IPS DF 6.9 (cell line): ENCODE data around the gene DAGLA.
"Not testable (repeated sequence)": the region's sequence is repeated elsewhere in the genome, so short reads cannot be mapped to it uniquely, and the experiment has no call there.

ENCODE experiments used
- DNase-seq: peaks from one replicate; pipeline ENCODE4 v3.0.0-alpha.2; 2013; ENCODE audit warnings: low read depth, low spot score
- H3K27ac ChIP-seq: one replicate; pipeline ENCODE4 v1.5.1; 2013; ENCODE audit warnings: low read length, control low read depth
- H3K27me3 ChIP-seq: 2 replicates; pipeline ENCODE4 v1.6.1; 2013; ENCODE audit warnings: mild to moderate bottlenecking, low read length; ENCODE audit not compliant: control insufficient read depth, insufficient read depth
- H3K36me3 ChIP-seq: 2 replicates; pipeline ENCODE4 v1.6.1; 2013; ENCODE audit warnings: low read length; ENCODE audit not compliant: control insufficient read depth, insufficient read depth
- H3K4me1 ChIP-seq: 2 replicates; pipeline ENCODE4 v1.6.1; 2013; ENCODE audit warnings: low read length; ENCODE audit not compliant: control insufficient read depth, insufficient read depth
- H3K4me3 ChIP-seq: 2 replicates; pipeline ENCODE4 v1.5.1; 2013; ENCODE audit warnings: mild to moderate bottlenecking, low read length
- H3K9me3 ChIP-seq: 2 replicates; pipeline ENCODE4 v1.6.1; 2013; ENCODE audit warnings: low read length, inconsistent platforms; ENCODE audit not compliant: control insufficient read depth, insufficient read depth
- WGBS: extraction: QIAGEN DNeasy Blood & Tissue Kit; methylation state at CpG from one replicate; pipeline ENCODE4 v1.1.7; 2013; ENCODE audit warnings: mixed read lengths, missing lambda C conversion rate; ENCODE audit not compliant: insufficient read length, insufficient coverage; 5-methylcytosine and 5-hydroxymethylcytosine counted together

The DAGLA gene

GRCh38 chr11:61647529-61647928 lies 32.7 kb upstream of the DAGLA start:
- H3K27me3 ChIP-seq: no peaks in the 10 kb centered on the region
- WGBS: no CpG with 5 or more reads among the region's 3 CpGs
- 0 out of 2 replicates have a peak, but pooled peaks cover 2% of the 10 kb centered on the region for H3K4me1 ChIP-seq
- no peak for DNase-seq
- no peaks in the 10 kb centered on the region for H3K36me3 ChIP-seq
- H3K27ac ChIP-seq: no peak overlapping the region
- no peaks in the 10 kb centered on the region for H3K9me3 ChIP-seq
- H3K4me3 ChIP-seq: no peak overlapping the region

DNA sequence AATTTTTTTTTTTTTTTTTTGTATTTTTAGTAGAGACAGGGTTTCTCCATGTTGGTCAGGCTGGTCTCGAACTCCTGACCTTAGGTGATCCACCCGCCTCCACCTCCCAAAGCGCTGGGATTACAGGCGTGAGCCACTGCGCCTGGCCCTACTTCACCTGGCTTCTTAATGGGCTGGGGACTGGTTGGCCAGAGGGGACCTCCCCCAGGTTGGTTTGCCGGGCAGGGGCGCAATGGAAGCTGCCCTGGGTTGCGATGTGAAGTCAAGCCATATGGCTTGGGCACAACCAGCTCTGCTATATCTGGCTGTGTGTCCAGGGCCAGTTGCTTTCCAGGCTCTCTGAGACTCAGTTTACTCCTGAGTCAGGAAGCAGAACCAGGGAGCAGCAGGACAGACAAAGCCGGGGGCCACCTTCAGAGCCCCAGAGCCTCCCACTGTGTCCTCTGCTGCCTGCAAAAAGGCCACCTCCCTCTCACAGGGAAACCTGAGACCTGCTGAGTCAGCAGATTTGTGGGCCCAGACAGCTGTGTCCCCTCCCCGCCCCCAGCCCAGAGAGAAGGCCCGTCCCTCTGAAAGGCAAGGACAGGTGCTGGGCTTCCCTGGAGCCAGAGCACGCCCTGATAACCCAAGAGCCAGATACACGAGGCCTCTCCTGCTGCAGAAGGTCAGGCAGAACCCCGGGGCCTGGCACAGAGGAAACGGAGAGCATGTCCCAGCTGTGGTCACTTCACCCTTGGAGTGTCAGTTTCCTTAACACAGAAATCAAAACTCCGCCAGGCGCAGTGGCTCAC lies 29.2 kb upstream of the DAGLA start:
- H3K27me3 ChIP-seq: no peaks in the 10 kb centered on the region
- no peaks in the 10 kb centered on the region for H3K36me3 ChIP-seq
- DNase-seq: no peak
- no peak overlapping the region for H3K4me3 ChIP-seq
- H3K9me3 ChIP-seq: no peaks in the 10 kb centered on the region
- H3K4me1 ChIP-seq: peaks cover 4% of the 10 kb centered on the region; the same call in 1 of the 2 replicates
- no peak overlapping the region for H3K27ac ChIP-seq
- no CpG with 5 or more reads among the region's 17 CpGs for WGBS

- no peaks in the 10 kb centered on the region for H3K36me3 ChIP-seq
- H3K27me3 ChIP-seq: no peaks in the 10 kb centered on the region
- H3K27ac ChIP-seq: no peak overlapping the region
- H3K4me1 ChIP-seq: peaks cover 5% of the 10 kb centered on the region; the same call in 1 of the 2 replicates
- H3K4me3 ChIP-seq: no peak overlapping the region
- DNase-seq: no peak
- no peaks in the 10 kb centered on the region for H3K9me3 ChIP-seq
- no CpG with 5 or more reads among the region's 1 CpG for WGBS
Observed at GRCh38 chr11:61652135-61652534, 28.1 kb upstream of the DAGLA start.

DNA sequence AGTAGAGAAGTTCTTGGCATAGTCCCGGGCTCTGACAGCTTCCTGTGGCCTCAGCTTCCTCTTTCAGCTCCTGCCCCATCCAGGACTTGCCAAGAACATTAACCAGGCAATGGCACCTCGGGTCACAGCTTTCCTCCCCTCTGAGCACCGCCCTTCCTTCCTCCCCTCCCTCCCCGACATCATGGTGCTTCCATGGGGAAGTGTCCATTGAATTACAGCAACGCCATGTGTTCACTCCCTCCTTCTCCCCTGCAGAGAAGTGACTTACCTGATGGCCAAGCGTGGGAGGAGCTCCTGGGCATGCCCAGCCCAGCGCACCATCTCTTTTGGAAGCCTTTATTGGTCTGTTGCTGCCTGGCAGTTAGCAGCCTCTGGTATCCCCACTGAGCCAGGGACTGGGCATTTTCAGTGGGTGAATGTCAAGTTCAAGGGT lies 25.8 kb upstream of the DAGLA start:
- no peak for DNase-seq
- Histone ChIP-seq H3K9me3 (no peaks in the 10 kb centered on the region), H3K4me1 (peaks cover 5% of the 10 kb centered on the region; the same call in 1 of the 2 replicates), H3K27ac (no peak overlapping the region), H3K27me3 (no peaks in the 10 kb centered on the region), H3K4me3 (no peak overlapping the region), H3K36me3 (no peaks in the 10 kb centered on the region)
- WGBS: no CpG with 5 or more reads among the region's 7 CpGs

GRCh38 chr11:61655266-61656159 lies 24.7 kb upstream of the DAGLA start:
- H3K27ac ChIP-seq: not testable (repeated sequence)
- WGBS: no CpG with 5 or more reads among the region's 17 CpGs

DNA sequence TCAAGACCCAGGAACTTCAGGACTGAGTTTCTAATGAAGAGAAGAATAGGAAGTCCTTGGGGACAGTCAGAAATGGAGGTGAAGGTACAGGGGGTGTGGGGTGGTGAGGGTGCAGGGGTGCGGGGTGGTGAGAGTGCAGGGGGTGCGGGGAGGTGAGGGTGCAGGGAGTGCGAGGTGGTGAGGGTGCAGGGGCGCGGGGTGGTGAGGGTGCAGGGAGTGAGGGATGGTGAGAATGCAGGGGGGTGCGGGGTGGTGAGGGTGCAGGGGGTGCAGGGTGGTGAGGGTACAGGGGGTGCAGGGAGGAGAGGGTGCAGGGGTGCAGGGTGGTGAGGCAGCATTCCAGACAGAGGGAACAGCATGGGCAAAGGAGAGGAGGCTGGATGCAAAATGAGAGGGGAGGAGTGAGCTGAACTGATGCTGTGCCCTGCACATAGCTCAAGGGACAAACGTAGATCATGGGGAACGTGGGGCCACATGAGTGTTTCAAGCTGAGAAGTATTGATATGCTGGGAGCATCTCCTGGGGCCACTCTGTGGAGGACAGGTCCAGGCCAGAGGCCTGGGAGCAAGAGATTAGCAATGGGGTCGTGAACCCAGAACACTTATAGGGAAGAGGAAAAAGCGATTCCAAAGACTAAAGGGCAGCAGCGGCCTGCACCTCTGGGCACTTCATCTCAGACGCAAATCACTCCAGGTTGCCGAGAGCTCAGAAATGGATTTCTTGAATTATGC lies 23.7 kb upstream of the DAGLA start:
- Histone ChIP-seq H3K27me3 (no peaks in the 10 kb centered on the region), H3K27ac (no peak overlapping the region), H3K9me3 (no peaks in the 10 kb centered on the region), H3K36me3 (no peaks in the 10 kb centered on the region), H3K4me1 (peaks cover 3% of the 10 kb centered on the region; the same call in 1 of the 2 replicates), H3K4me3 (no peak overlapping the region)
- WGBS: no CpG with 5 or more reads among the region's 13 CpGs
- no peak for DNase-seq

More at GRCh38 chr11:61655266-61656159, 24.7 kb upstream of the DAGLA start:
- not testable (repeated sequence) for H3K9me3 ChIP-seq, H3K4me3 ChIP-seq, H3K36me3 ChIP-seq, H3K4me1 ChIP-seq, H3K27me3 ChIP-seq, DNase-seq

DNA sequence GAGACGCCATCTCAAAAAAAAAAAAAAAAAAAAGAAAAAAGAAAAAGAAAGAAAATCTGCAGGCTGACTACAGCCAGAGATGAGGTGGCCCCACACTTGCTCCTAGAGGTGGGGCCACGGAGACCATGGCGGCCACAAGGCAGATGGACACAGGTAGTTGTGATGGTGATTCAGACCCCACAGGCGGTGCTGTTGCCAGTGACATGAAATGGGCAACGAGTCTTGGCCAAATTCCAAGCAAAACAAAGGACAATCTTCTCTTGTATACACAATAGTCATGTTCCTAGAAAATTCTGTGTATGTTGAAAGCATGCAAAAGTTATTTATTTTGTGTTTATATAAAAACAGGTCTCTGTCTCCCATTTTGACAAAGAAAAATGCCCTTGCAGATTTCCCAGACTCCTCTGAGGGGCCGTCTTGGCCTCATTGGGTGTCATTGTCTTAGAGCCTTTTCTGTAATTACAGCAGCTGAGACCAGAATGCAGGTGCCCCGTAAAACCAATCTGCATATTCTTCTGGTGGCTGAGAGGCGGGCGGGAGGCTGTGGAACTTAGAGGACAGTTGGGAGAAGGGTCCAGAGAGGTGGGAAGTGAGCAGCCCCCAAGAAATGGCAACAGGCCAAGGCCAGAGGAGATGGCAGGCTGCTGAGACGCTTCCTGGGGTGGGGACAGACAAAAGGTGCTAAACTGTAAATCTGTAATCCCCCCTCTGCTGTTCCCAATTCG lies 22.5 kb upstream of the DAGLA start:
- H3K4me3 ChIP-seq: no peak overlapping the region

DNA sequence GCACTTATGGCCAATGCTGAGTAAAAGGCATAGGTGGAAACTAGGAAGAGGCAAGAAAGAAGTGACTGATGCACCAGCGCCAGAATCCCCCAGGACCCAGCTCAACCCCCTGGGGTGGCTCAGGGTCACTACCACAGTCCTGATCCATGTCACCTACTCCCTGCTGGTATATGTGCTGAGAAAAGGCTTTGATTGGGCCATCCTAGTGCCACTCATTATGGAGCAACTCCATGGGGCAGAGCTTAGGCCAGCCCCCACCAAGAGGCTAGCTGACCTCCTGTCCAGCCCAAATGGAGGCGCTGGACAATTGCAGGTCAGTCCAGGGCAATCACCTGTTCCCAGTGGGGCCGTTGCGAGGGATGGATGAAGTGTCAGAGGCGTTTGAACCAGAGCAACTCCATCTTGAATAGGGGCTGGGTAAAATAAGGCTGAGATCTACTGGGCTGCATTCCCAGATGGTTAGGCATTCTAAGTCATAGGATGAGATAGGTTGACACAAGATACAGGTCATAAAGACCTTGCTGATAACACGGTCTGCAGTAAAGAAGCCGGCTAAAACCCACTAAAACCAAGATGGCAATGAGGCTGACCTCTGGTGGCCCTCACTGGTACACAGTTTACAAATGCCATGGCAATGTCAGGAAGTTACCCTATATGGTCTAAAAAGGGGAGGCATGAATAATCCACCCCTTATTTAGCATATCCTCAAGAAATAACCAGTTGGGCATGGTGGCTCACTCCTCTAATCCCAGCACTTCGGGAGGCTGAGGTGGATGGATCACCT lies 20.6 kb upstream of the DAGLA start:
- no peak for DNase-seq
- H3K27me3 ChIP-seq: no peaks in the 10 kb centered on the region
- H3K36me3 ChIP-seq: no peaks in the 10 kb centered on the region
- H3K4me3 ChIP-seq: no peak overlapping the region
- H3K9me3 ChIP-seq: no peaks in the 10 kb centered on the region
- H3K27ac ChIP-seq: no peak overlapping the region
- H3K4me1 ChIP-seq: peaks cover 1% of the 10 kb centered on the region; the same call in 1 of the 2 replicates
- no CpG with 5 or more reads among the region's 8 CpGs for WGBS

More for the DNA sequence above, 22.5 kb upstream of the DAGLA start:
- peaks cover 3% of the 10 kb centered on the region; the same call in 1 of the 2 replicates for H3K4me1 ChIP-seq
- H3K27ac ChIP-seq: no peak overlapping the region
- H3K27me3 ChIP-seq: no peaks in the 10 kb centered on the region
- no CpG with 5 or more reads among the region's 11 CpGs for WGBS
- no peak for DNase-seq
- H3K36me3 ChIP-seq: no peaks in the 10 kb centered on the region
- no peaks in the 10 kb centered on the region for H3K9me3 ChIP-seq

- not testable (repeated sequence) for DNase-seq, H3K27ac ChIP-seq, H3K4me1 ChIP-seq, H3K4me3 ChIP-seq, H3K27me3 ChIP-seq, H3K9me3 ChIP-seq, H3K36me3 ChIP-seq
- no CpG with 5 or more reads among the region's 4 CpGs for WGBS
Observed at GRCh38 chr11:61660997-61661396, 19.2 kb upstream of the DAGLA start.
